Activated CD8-positive, alpha-beta memory T cell treated with anti-CD3 and anti-CD28 coated beads for 1 hour (primary cell): ENCODE results near the gene SAMSN1.

Experiments
- DNase-seq, 2 donors: peaks; one replicate each; pipeline ENCODE4 v3.0.0-alpha.2; 2020; ENCODE audit warnings: low read depth in 1 of 2; ENCODE audit errors: extremely low read depth in 1 of 2

The SAMSN1 gene

GRCh38 chr21:14487490-14488432 lies 58.4 kb downstream of the SAMSN1 start:
- DNase-seq: no peak

GRCh38 chr21:14486869-14487268 lies 59.2 kb downstream of the SAMSN1 start:
- DNase-seq: no peak

- no peak for DNase-seq
Measured at GRCh38 chr21:14484188-14485009, 61.7 kb downstream of the SAMSN1 start.

- DNase-seq: no peak
Measured at GRCh38 chr21:14483296-14483695, 62.8 kb downstream of the SAMSN1 start.

GRCh38 chr21:14482165-14482564 lies 64.0 kb downstream of the SAMSN1 start:
- no peak for DNase-seq

- DNase-seq: no peak
Measured at GRCh38 chr21:14480411-14481031, 65.6 kb downstream of the SAMSN1 start.

GRCh38 chr21:14479241-14479786 lies 66.8 kb downstream of the SAMSN1 start:
- no peak for DNase-seq

GRCh38 chr21:14477841-14478240 lies 68.3 kb downstream of the SAMSN1 start:
- DNase-seq: no peak

- no peak for DNase-seq
Measured at GRCh38 chr21:14477133-14477532, 69.0 kb downstream of the SAMSN1 start.

GRCh38 chr21:14474995-14475394 lies 71.1 kb downstream of the SAMSN1 start:
- no peak for DNase-seq

- DNase-seq: no peak
Measured at GRCh38 chr21:14469641-14470040, 76.5 kb downstream of the SAMSN1 start.

- no peak for DNase-seq
Measured at GRCh38 chr21:14466715-14467114, 79.4 kb downstream of the SAMSN1 start.

- DNase-seq: no peak
Measured at GRCh38 chr21:14457762-14458161, 88.4 kb downstream of the SAMSN1 start.

GRCh38 chr21:14456911-14457310 lies 89.2 kb downstream of the SAMSN1 start:
- no peak for DNase-seq

- DNase-seq: no peak
Measured at GRCh38 chr21:14454016-14455009, 91.8 kb downstream of the SAMSN1 start.

- DNase-seq: no peak
Measured at GRCh38 chr21:14453339-14454015, 92.6 kb downstream of the SAMSN1 start.

GRCh38 chr21:14452727-14453241 lies 93.3 kb downstream of the SAMSN1 start:
- no peak for DNase-seq

GRCh38 chr21:14452031-14452726 lies 93.9 kb downstream of the SAMSN1 start:
- no peak for DNase-seq
